SU-DHL-6 (cell line): ENCODE measurements around the gene NPHP4.

Source experiments
- H2AFZ ChIP-seq: fragments of 200-600 bp; sonication (generic); 2 replicates; pipeline ENCODE4 v1.6.1; 2014; ENCODE audit warnings: low read depth, mild to moderate bottlenecking, moderate library complexity, mixed read lengths, antibody characterized with exemption, low read length; ENCODE audit not compliant: severe bottlenecking
- H3F3A ChIP-seq: fragments of 200-600 bp; shearing (Covaris generic); 2 replicates; pipeline ENCODE4 v1.6.0; 2016; ENCODE audit warnings: antibody characterized with exemption, mild to moderate bottlenecking; ENCODE audit not compliant: insufficient read depth
- H3K27ac ChIP-seq: fragments of 200-600 bp; sonication (generic); 2 replicates; pipeline ENCODE4 v1.5.1; 2016; ENCODE audit warnings: low read depth, mild to moderate bottlenecking, low read length, moderate library complexity, mixed read lengths
- H3K27me3 ChIP-seq: fragments of 200-600 bp; sonication (generic), shearing (Covaris generic); 2 replicates; pipeline ENCODE4 v1.6.0; 2014; ENCODE audit warnings: mild to moderate bottlenecking, low read length
- H3K36me3 ChIP-seq: fragments of 200-600 bp; sonication (generic); 2 replicates; pipeline ENCODE4 v1.6.1; 2014; ENCODE audit warnings: mild to moderate bottlenecking, low read length, mixed read lengths
- H3K4me2 ChIP-seq: fragments of 300-600, 200-600 bp; shearing (Covaris generic), sonication (generic); 2 replicates; pipeline ENCODE4 v1.6.0; 2014; ENCODE audit warnings: low read length, low read depth, mild to moderate bottlenecking; ENCODE audit not compliant: poor library complexity, severe bottlenecking
- H3K4me3 ChIP-seq: fragments of 200-600 bp; sonication (generic); 2 replicates; pipeline ENCODE4 v1.5.1; 2014; ENCODE audit warnings: antibody characterized with exemption, low read length, mild to moderate bottlenecking, mixed read lengths; ENCODE audit not compliant: insufficient read depth, poor library complexity, severe bottlenecking
- H3K79me2 ChIP-seq: fragments of 200-600 bp; sonication (generic); 2 replicates; pipeline ENCODE4 v1.6.1; 2014; ENCODE audit warnings: mild to moderate bottlenecking, low read length, moderate library complexity; ENCODE audit not compliant: insufficient read depth
- H3K9ac ChIP-seq: fragments of 200-600 bp; sonication (generic); 2 replicates; pipeline ENCODE4 v1.7.0; 2014; ENCODE audit warnings: mild to moderate bottlenecking, low read length
- H3K9me2 ChIP-seq: fragments of 200-600 bp; sonication (generic); replicated peaks from 2 replicates; pipeline ENCODE4 v1.6.1; 2014; ENCODE audit warnings: low read length; ENCODE audit not compliant: insufficient read depth
- H3K9me3 ChIP-seq: fragments of 200-600 bp; sonication (generic); 2 replicates; pipeline ENCODE4 v1.6.1; 2014; ENCODE audit warnings: low read length, mixed read lengths; ENCODE audit not compliant: insufficient read depth
- H4K20me1 ChIP-seq: fragments of 200-600 bp; sonication (generic); 2 replicates; pipeline ENCODE4 v1.6.1; 2014; ENCODE audit warnings: low read depth, mild to moderate bottlenecking, antibody characterized with exemption, low read length, moderate library complexity, mixed read lengths
- EZH2phosphoT487 ChIP-seq: fragments of 200-600 bp; sonication (generic), shearing (Covaris generic); conservative IDR thresholded peaks from 2 replicates; pipeline ENCODE4 v1.6.1; 2018; ENCODE audit warnings: mild to moderate bottlenecking, antibody characterized with exemption, low read length, moderate library complexity, mixed read lengths
- TF ChIP-seq, protein P1 (sequence below): fragments of 200-600 bp; sonication (generic); IDR thresholded peaks from one replicate; pipeline ENCODE4 v1.5.1; 2017; ENCODE audit warnings: antibody characterized with exemption, mild to moderate bottlenecking, low read length, moderate library complexity; ENCODE audit not compliant: insufficient read depth, poor library complexity, severe bottlenecking

Gene NPHP4

DNA sequence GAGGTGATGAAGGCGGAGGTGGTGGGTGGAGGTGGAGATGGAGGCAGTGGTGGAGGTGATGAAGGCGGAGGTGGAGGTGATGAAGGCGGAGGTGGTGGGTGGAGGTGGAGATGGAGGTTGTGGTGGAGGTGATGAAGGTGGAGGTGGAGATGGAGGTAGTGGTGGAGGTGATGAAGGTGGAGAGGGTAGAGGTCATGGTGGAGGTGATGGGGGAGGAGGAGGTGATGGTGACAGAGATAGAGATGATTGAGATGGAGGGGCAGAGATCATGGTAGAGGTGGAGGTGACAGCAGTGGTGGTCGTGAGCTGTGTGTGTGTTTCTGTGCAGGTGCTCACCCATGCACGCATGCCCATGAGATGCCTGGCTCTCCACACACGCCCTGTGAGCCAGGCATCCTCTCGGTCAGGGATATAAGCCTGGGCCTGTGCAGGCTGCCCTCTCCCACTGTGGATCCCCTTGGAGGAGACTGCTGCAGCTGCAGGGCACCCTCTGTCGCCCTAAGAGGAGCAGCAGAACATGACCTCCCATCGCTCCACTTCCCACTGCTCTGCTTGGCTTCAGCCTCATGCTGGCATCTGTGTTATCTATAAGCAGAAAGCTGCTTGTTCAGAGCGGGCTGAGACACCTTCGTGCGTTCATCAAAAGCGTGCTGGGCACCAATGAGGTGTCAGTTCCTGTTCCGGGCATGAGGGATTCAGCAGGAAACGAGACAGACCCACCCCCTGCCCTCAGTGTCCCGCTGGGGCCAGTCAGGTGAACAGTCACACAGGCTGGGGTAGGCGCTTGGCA, 20.5 kb upstream of the NPHP4 start:
- no peak overlapping the region for H3K4me3 ChIP-seq
- TF ChIP-seq, protein P1, sequence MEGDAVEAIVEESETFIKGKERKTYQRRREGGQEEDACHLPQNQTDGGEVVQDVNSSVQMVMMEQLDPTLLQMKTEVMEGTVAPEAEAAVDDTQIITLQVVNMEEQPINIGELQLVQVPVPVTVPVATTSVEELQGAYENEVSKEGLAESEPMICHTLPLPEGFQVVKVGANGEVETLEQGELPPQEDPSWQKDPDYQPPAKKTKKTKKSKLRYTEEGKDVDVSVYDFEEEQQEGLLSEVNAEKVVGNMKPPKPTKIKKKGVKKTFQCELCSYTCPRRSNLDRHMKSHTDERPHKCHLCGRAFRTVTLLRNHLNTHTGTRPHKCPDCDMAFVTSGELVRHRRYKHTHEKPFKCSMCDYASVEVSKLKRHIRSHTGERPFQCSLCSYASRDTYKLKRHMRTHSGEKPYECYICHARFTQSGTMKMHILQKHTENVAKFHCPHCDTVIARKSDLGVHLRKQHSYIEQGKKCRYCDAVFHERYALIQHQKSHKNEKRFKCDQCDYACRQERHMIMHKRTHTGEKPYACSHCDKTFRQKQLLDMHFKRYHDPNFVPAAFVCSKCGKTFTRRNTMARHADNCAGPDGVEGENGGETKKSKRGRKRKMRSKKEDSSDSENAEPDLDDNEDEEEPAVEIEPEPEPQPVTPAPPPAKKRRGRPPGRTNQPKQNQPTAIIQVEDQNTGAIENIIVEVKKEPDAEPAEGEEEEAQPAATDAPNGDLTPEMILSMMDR = no peak
- TF ChIP-seq EZH2phosphoT487 = no peak
- no peaks in the 10 kb centered on the region for H3K9me3 ChIP-seq
- H3F3A ChIP-seq = no peaks in the 10 kb centered on the region
- H4K20me1 ChIP-seq = no peaks in the 10 kb centered on the region
- no peaks in the 10 kb centered on the region for H3K9me2 ChIP-seq
- H3K9ac ChIP-seq = no peak overlapping the region
- no peak overlapping the region for H3K27ac ChIP-seq
- H3K27me3 ChIP-seq = no peaks in the 10 kb centered on the region
- H3K36me3 ChIP-seq = no peaks in the 10 kb centered on the region
- no peaks in the 10 kb centered on the region for H3K79me2 ChIP-seq
- H3K4me2 ChIP-seq = no peak overlapping the region
- H2AFZ ChIP-seq = no peak overlapping the region

DNA sequence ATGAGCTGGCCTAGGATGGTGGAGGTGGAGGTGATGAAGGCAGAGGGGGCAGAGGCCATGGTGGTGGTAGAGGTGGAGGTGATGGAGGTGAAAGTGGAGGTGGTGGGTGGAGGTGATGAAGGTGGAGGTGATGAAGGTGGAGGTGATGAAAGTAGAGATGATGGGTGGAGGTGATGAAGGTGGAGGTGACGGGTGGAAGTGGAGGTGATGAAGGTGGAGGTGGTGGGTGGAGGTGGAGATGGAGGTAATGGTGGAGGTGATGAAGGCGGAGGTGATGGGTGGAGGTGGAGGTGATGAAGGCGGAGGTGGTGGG, 19.7 kb upstream of the NPHP4 start:
- H4K20me1 ChIP-seq = no peaks in the 10 kb centered on the region
- TF ChIP-seq EZH2phosphoT487 = no peak
- TF ChIP-seq, protein P1 = no peak

DNA sequence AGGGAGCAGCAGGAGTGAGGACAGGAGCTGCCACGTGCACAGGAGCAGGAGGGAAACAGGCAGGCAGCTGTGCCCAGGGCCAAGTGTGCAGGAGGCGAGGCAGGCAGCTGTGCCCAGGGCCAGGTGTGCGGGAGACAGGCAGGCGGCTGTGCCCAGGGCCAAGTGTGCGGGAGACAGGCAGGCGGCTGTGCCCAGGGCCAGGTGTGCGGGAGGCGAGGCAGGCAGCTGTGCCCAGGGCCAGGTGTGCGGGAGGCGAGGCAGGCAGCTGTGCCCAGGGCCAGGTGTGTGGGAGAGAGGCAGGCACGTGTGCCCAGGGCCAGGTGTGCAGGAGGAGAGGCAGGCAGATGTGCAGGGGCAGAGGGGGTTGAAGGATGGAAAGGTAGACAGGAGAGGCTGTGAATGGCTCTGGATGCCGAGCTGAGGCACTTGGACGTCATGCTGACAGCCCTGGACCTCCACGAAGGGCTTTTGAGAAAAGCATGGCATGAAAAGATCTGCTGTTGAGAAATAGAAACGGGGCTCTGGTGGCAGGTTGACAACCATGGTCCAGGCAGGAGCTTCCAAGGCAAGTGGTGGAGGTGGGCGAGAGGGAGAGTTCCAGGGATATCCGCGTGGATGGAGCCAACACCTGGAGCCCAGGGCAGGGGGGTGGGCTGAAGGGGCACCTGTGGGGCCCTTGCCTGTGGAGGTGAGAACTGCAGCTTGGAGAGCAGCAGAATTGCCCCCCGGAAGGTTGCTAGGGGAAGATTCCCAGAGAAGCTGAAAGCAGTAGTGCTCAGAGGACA, 19.1 kb upstream of the NPHP4 start:
- Histone ChIP-seq H3K27ac (no peak overlapping the region), H3K9me2 (no peaks in the 10 kb centered on the region), H3K4me3 (no peak overlapping the region), H3K79me2 (no peaks in the 10 kb centered on the region), H3F3A (no peaks in the 10 kb centered on the region), H3K27me3 (no peaks in the 10 kb centered on the region), H2AFZ (no peak overlapping the region), H3K36me3 (no peaks in the 10 kb centered on the region), H3K9ac (no peak overlapping the region), H3K9me3 (no peaks in the 10 kb centered on the region), H3K4me2 (no peak overlapping the region), H4K20me1 (no peaks in the 10 kb centered on the region)
- no peak for TF ChIP-seq EZH2phosphoT487
- TF ChIP-seq, protein P1 = no peak

More for the DNA sequence above, 19.7 kb upstream of the NPHP4 start:
- H2AFZ ChIP-seq = no peak overlapping the region
- H3F3A ChIP-seq = no peaks in the 10 kb centered on the region
- H3K9ac ChIP-seq = no peak overlapping the region
- no peaks in the 10 kb centered on the region for H3K79me2 ChIP-seq
- no peak overlapping the region for H3K27ac ChIP-seq
- no peaks in the 10 kb centered on the region for H3K36me3 ChIP-seq
- no peaks in the 10 kb centered on the region for H3K9me2 ChIP-seq
- no peak overlapping the region for H3K4me2 ChIP-seq
- H3K27me3 ChIP-seq = no peaks in the 10 kb centered on the region
- no peak overlapping the region for H3K4me3 ChIP-seq
- H3K9me3 ChIP-seq = no peaks in the 10 kb centered on the region
